Stimulated activated CD8-positive, alpha-beta memory T cell treated with anti-CD3 and anti-CD28 coated beads, Interleukin-7, amount 100 ng/mL, for 24 hours (primary cell): ENCODE data around the gene HLA-C.
"Not testable (repeated sequence)": the region's sequence is repeated elsewhere in the genome, so short reads cannot be mapped to it uniquely, and the experiment has no call there.

Experiments
- DNase-seq: peaks from one replicate; pipeline ENCODE4 v3.0.0-alpha.2; 2020; ENCODE audit warnings: low read depth

The HLA-C gene

GRCh38 chr6:31270788-31271640 lies 878 bp downstream of the HLA-C start:
- DNase-seq, result peak; percentile 48

- no peak for DNase-seq
Observed at GRCh38 chr6:31268836-31269235, 3.1 kb downstream of the HLA-C start.

DNA sequence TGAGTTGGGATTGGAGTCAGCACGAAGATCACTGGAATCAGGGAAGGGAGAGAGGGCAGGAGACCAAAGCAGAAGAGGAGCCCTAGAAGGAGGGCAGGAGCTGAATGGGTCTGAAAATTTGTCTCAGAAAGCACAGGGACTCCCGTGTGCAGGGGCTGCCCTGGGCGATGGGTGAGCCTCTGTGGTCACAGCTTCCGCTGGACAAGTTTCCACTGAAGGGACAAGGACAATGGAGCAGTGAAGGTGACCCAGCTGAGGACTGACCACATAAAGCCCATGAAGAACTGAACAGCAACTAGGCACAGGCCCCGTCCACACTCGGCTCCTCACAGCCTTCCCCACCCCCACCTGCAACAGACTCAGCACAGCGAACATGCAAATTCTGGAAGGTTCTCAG lies 3.5 kb downstream of the HLA-C start:
- DNase-seq, result no peak

- DNase-seq, result no peak
Observed at GRCh38 chr6:31267651-31268368, 4.1 kb downstream of the HLA-C start.

DNA sequence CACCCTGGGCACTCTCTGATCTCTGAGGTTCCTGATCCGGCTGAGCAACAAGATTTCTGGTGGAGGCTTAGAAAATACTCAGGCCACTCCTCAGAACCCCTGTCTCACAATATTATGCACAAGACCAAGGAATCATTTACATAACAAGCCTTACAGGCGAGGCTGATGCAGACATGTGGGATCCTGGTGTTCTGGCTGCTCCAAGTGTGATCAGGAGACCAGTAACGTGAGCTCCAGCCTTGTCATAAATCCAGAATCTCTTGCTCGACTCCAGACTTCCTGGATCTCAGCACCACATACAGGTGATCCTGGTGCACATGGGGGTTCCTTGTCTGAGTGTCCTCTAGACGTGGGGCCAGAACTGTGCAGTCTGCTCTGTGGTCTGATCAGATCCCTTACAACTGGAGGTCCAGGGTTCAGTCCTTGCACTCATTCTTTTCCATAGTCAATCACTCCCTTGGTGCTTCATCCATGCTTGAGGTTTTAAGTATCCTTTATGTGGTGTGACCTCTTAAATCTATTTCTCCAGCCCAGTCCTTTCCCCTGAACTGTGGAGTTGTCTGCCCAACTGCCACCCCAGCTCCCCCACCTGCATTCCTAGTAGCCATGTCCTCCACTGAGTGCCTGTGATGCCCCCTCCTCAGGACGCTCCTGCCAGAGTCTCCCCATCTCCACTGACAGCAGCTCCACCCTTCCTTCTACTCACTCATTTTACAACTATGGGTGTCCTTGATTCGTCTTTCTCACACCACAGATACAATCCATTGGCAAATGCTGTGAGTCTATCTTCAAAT lies 5.1 kb downstream of the HLA-C start:
- DNase-seq, result no peak

- DNase-seq, result no peak
Observed at GRCh38 chr6:31265926-31266325, 6.0 kb downstream of the HLA-C start.

- not testable (repeated sequence) for DNase-seq
Observed at GRCh38 chr6:31263346-31263933, 8.5 kb downstream of the HLA-C start.

DNA sequence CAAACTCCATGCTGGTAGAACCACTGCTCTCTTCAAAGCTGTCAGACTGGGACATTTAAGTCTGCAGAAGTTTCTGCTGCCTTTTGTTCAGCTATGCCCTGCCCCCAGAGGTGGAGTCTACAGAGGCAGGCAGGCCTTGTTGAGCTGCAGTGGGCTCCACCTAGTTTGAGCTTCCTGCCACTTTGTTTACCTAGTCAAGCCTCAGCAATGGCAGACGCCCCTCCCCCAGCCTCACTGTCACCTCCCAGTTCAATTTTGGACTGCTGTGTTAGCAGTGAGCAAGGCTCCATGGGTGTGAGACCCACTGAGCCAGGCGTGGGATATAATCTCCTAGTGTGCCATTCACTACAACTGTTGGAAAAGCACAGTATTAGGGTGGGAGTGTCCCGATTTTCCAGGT lies 11.9 kb downstream of the HLA-C start:
- DNase-seq, result not testable (repeated sequence)

DNA sequence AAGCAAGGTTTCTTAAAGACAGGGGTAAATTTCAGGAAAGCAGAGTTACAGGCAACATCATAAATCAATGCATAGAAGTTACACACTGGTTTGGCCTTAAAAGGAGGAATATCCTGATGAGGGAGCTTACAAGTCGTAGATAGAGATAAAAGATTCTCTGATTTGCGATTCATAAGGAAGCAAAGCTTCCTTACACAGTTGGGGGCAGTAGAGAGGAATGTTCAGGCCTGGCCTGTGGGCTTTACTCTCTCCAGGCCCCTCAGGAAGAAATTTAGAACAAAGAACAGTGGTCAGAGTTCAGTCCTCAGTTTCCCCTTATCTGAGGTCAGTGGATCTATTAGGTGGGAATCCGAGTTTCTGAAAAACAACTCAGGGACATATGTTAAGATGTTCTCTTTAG lies 19.3 kb downstream of the HLA-C start:
- DNase-seq, result no peak

GRCh38 chr6:31251261-31251660 lies 20.6 kb downstream of the HLA-C start:
- no peak for DNase-seq

DNA sequence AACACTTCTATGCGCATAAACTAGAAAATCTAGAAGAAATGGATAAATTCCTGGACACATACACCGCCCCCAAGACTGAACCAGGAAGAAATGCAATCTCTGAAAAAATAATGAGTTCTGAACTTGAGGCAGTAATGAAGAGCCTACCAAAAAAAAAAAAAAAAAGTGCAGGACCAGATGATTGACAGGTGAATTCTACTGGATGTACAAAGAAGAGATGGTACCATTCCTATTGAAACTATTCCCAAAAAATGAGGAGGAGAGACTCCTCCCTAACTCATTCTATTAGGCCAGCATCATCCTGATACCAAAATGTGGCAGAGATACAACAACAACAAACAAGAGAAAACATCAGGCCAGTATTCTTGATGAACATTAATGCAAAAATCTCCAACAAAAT lies 22.7 kb downstream of the HLA-C start:
- no peak for DNase-seq

DNA sequence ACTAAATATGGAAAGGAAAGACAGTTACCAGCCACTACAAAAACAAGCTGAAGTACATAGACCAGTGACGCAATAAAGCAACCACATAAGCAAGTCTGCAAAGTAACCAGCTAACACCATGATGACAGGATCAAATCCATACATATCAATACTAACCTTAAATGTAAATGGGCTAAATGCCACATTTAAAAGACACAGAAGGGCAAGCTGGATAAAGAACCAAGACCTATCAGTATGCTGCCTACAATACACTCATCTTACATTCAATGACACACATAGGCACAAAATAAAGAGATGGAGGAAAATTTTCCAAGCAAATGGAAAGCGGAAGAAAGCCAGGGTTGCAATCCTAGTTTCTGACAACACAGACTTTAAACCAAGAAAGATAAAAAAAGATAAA lies 24.1 kb downstream of the HLA-C start:
- no peak for DNase-seq

DNA sequence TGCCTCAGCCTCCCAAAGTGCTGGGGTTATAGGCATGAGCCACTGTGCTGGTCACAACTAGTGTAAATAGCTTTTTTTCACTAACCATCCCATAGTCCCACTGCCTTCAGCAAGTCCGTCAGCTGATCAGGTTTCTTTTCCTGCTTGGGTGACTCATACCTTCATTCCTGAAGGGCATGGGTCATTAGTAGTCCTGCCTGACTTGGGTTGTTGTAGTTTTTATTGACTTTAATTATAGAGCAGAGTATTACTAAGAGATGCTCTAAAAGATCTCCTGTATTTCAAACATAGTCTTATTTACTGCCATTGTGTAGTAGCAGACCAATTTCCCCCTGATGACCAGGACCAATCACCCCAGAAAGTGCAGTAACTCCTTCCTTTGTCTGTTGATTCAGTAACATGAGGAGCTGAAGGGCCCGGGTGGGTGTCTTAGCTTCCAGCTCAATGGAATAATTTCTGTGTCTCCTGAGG lies 25.8 kb downstream of the HLA-C start:
- DNase-seq, result no peak

DNA sequence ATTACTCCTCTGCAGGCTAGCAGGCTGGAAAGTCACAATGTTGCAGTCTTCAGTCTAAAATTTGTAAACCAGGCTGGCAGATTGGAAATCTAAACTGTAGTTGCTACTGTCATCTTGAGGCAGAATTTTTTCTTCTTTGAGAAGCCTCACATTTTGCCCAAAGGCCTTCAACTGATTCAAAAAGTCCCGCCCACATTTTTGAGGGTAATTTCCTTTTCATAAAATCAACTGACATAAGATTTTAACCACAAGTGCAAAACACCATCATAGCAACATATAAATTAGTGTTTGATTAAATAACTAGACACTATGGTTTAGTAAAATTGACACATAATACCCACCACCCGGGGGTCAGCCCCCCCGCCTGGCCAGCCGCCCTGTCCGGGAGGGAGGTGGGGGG lies 28.4 kb downstream of the HLA-C start:
- no peak for DNase-seq

- no peak for DNase-seq
Observed at GRCh38 chr6:31239854-31240253, 32.0 kb downstream of the HLA-C start.

DNA sequence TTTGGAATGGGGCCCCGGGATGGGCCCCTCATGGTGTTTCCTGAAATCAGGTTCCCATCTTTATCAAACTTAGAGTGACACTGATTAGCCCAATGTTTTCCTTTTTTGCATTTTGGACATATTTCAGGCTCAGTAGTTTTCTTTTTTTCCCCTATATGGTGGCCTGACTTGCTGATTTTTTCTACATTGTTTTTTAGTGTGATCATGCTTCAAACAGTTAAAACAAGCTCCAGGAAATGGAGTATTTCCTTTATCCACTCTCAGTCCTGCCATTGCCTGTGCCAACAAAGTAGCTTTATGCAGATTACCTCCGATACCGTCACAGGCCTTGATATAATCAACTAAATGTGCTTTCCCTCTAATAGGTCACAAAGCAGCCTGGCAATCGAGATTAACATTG lies 37.8 kb downstream of the HLA-C start:
- DNase-seq, result not testable (repeated sequence)

- DNase-seq, result no peak
Observed at GRCh38 chr6:31228476-31228875, 43.4 kb downstream of the HLA-C start.

DNA sequence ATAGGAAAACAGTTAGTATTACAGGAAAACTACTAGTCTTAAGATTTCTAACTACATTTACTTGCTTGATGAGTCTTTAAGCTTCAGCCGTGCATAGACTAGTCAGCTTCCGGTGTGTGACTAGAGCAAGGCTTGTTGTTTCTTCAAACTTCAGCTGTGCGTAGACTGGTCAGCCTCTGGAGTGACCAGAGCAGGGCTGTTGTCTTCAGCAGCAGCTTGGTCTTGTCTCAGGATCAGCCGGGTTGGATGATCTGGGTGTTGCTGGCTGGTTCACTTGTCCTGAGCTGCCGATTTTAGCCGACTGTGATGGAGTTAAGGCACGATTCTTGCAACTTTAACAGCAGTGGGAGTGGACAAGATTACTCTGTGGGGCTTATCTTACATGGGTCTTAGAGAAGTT lies 44.7 kb downstream of the HLA-C start:
- DNase-seq, result no peak

- DNase-seq, result no peak
Observed at GRCh38 chr6:31225735-31226134, 46.2 kb downstream of the HLA-C start.

- no peak for DNase-seq
Observed at GRCh38 chr6:31222496-31222895, 49.4 kb downstream of the HLA-C start.
